RCC 7860 (cell line): ENCODE data around the gene ZC3HAV1.
"Not testable (repeated sequence)": the region's sequence is repeated elsewhere in the genome, so short reads cannot be mapped to it uniquely, and the experiment has no call there.

Source experiments
- DNase-seq: peaks from one replicate; pipeline ENCODE4 v3.0.0-alpha.2; 2015; ENCODE audit warnings: low spot score
- FAIRE-seq: peaks from 2 replicates; lab custom pipeline; 2012; peaks lifted over from hg19 to GRCh38; lab: Jason Lieb, UNC

Gene ZC3HAV1

DNA sequence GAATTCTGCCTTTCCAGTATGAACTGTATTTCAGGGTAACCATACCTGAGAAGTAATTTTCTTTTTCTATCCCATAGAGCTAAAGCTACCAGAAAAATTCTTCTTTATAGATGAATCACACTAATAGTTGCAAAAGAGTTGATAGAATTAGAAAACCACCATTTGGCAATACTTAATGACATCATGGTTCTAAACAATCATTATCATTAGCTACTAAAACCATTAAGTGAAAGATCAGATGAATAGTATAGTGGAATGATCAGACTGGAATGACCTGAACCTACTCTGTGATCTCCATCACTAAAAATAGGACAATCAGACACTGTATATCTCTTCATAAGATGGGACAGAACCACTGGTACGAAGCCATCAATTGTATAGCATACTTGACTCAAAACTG lies 53.8 kb downstream of the ZC3HAV1 start:
- FAIRE-seq = no peak

DNA sequence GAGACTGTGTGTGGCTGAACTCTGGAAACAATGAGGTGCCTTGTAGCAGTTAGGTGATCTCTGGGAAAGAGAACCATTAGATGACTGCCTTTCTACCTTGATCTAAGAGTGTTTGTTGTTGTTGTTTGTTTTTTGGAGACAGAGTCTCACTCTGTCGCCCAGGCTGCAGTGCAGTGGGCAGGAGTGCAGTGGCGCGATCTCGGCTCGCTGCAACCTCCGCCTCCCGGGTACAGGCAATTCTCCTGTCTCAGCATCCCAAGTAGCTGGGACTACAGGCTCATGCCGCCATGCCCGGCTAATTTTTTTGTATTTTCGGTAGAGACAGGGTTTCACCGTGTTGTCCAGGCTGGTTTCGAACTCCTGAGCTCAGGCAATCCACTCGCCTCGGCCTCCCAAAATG lies 54.9 kb downstream of the ZC3HAV1 start:
- FAIRE-seq, DNase-seq: not testable (repeated sequence)

More for the DNA sequence above, 53.8 kb downstream of the ZC3HAV1 start:
- DNase-seq = no peak

DNA sequence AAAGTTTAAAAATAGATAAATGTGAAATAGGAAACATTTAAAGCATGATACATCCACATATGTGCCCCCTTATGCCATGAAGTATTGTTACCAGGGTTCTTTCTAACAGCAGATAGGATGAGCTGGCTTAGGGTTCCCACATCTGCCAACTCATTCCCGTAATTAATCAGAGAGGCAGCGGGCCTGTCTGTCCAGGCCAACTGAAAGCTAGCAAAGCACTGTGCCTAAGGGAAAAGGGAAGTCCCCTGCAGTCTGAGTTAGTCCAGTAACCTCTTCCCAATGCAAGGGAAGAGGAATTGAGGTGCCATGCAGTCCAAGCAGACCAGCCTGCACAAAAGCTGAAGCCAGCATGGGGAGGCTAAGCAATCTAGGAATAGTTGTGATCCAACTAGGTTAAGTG lies 55.4 kb downstream of the ZC3HAV1 start:
- no peak for FAIRE-seq
- no peak for DNase-seq

DNA sequence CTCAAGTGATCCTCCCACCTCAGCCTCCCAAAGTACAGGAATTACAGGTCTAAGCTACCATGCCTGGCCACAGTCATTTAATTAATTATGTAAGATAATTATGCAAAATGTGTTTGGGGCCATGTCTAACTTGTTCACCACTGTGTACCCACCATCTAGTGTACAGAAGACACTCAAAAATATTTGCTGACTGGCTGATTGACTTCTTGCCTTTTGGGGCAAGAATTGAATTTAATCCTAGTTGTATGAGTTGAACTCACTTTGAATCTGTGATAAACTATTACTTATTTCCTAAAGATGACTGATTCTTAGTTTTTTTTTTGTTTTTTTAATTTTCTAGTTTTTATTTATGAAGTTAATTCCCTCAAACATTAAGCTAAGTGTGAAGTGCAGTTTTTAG lies 57.9 kb downstream of the ZC3HAV1 start:
- DNase-seq = no peak
- no peak for FAIRE-seq

DNA sequence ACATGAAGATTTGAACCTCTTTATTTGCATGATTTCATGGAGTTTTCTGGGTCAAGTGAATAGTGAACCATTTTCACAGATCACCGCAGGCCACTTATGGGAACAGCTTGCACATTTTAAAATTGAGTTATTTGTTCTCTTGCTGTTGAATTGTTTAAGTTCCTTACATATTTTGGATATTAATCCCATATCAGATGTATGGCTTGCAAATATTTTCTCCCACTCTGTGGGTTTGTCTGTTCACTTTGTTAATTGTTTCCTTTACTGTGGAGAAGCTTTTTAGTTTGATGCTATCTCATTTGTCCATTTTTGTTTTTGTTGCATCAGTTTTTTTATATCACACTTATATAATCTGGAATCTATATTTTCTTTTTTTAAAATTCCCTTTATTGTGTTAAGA lies 59.6 kb downstream of the ZC3HAV1 start:
- DNase-seq (no peak), FAIRE-seq (no peak)

DNA sequence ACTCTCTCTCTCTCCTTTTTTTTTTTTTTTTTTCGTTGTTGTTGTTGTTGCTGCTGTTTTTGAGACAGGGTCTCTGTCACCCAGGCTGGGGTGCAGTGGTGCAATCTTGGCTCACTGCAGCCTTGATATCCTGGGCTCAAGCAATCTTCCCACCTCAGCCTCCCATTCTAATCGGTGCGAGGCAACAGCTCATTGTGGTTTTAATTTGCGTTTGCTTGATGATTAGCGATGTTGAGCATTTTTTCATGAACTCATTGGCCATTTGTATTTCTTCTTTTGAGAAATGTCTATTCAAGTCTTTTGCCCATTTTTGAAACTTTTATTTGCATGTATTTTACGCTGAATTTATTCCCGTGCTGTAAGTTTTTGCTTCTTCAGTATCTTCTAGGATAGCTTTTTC lies 60.4 kb downstream of the ZC3HAV1 start:
- DNase-seq (no peak), FAIRE-seq (no peak)

DNA sequence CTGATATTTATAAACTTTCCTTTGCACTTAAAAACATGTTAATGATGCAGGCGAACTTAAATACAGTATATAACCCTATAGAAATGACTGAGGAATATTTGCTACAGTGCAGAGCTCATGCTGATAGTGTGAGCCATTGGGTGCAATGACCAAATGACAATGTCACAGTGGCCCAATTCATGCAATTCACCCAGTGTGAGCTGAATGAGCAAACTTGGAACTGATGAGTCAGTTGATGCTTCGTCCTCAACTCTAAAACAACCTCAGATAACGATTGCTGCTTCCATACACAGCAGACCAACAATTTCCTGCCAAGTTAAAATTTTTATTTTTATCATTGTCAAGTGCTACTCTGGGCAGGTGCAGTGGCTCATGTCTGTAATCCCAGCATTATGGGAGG lies 61.5 kb downstream of the ZC3HAV1 start:
- DNase-seq (no peak), FAIRE-seq (no peak)

DNA sequence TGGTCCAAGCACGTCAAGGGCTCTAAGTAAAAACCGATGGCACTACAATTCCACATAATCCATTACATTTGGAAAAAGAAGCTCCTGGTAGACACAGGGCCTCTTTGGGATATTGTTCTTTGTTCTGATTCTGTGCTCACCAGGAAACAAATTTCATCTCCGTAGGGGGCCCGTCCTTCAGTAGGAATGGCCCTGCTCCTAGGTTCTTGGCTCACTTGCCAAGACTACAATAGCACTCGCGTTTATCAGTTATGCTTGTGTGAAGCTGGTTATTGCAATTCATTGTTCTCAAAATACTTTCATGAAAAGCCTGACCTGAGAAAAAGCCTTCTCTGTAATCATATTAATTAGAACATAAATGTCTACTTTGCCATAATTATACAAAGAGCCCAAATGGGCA lies 63.4 kb downstream of the ZC3HAV1 start:
- no peak for FAIRE-seq
- no peak for DNase-seq

DNA sequence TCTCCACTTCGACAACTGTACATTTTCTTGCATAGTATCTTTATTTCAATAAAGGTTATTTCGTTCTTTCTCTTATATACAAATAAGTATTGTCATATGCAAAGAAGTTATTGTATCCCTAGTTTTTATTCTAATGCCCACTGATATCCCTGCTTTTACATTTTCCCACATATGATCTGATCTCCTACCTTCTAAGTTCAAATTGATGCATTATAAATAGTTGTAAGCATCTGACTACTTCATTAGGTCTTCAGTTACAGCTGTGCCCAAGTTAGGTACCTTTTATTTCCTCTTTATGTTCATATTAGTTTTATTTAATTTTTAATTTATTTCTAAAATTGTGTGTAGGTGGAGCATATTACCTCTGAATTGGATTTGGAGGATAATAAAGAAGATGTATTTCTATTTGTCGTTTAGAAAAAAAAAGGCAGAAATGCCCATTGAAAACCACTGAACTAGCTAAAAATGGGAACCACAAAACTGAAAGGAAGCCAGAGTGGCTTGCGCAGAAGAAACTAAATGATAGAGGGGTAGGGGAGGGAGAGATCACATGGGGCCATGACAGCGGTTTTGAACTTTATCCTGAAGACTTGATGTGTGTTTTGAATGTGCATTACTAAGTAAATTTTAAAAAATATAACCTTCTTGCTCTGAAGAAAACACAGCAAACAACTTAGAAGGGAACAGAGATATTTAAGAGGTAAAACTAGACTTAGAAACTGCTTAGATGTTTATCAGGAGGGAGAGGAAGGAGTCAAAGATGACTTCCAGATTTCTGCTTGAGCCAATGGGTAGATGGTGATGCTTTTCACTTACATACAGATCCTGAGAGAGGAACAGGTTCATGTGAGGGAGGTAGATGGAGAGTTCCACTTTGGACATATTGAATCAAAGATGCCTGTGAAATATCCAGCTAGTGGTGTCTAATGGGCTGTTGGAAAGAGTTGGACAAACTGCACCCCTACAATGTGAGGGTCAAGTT lies 64.4 kb downstream of the ZC3HAV1 start:
- FAIRE-seq = no peak

DNA sequence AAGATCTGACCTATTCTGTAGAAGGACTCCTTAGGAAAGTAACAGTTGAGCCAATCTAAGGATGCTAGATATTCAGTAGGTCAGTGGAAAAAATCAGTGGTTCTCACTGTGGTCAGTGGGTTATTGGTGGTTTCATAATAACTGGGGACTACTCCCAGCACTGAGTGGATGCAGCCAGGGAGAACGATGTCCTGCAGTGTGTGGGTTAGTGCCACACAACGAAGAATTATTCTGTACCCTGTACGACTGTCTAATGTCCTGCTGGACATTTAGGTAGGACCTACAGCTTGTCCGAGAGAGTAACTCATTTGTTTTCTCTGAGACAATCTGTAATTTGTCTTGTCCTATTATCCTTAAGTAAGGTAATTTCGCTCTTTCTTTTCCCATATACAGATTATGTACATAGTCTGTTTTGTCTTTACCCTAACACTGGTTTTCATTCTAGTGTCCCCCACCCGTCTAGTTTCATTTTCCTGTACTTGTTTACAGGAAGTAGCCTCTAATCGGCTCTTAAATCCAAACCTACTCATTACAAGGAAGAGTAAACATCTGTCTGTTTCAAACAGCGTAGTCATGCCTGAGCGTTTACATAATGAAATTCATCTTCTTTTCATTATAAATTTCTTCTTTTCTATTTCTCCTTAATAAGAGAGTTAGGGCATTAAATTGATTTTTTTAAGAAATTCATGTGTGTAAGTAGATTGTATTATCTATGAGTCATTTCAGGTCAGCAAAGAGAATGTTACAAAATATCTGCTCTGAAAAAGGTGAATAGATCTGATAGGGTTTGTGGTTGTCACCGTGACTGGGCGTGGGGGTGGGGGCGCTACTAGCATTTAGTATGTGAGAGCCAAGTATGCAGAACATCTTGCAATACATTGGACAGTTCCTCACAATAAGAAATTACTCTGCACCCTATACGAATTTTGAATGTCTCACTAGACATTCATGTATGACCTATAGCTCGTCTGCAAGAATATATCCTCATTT lies 65.4 kb downstream of the ZC3HAV1 start:
- FAIRE-seq = no peak

More for the DNA sequence above, 64.4 kb downstream of the ZC3HAV1 start:
- no peak for DNase-seq

DNA sequence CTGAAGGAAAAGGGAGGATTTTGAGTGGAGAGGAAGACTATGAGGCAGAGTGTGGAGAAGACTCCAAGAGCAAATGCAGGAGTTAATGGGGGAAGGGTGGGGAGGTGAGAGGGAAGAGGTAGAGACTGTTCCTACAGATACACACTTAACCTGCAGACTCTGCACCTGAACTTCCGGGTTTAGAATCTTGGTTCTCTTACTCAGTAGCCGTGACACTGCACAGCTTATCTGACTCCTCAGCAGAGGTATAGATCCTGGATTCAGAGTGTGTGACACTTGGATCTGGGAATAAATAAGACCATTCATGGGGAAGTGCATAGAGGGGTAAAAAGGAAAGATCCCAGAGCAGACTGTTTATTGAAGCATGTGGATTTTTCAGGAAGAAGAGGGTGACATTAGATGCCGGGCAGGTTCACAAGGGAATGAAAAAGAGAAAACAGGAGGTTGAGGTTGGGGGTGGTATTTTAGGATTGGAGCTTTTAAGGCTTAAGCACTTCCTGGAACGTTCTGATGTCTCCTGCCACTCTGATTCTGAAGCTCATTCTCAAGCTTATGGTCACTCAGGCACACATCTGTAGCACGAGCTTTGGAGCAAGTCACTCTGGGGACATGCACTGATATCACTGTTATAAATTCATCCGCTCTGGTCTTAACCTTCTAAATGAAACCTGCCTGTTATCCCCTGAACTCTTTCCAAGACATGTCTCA lies 68.0 kb downstream of the ZC3HAV1 start:
- no peak for FAIRE-seq
- no peak for DNase-seq

More for the DNA sequence above, 65.4 kb downstream of the ZC3HAV1 start:
- DNase-seq = no peak

DNA sequence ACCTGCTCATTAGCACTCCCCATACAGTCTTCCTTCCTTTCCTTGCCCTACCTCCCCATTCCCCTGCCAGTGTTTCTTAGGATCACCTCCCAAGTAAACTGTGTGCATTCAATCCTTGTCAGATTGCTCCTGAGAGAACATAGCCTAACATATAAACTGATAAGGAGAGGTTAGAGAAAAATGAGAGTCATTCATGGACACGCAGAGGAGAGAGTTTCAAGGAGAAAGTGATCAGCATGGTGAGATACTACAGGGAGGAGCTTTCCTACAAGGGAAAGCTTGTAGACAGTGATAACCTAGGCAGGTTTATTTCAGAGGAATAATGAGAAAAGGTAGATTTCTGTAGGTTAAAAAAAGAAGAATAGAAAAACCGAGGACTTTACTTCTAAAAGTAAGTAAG lies 70.8 kb downstream of the ZC3HAV1 start:
- FAIRE-seq = no peak
- no peak for DNase-seq

DNA sequence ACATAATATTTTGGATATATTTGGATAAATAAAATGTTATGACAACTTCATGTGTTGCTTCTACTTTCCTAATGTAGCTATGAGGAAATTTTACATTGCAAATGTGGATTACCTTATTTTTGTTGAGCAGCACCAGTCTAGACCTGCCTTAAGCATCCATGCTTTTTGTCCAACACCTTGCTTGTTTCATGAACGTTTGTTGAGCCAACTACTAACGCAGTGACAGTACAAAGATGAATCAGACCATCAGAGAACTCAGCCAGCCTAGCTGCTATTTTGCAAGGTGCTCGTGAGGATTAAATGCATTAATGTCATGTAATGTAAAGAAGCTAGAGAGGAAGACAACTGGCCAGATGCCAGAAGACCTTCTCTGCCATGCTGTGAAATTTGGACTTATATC lies 72.6 kb downstream of the ZC3HAV1 start:
- FAIRE-seq = no peak

DNA sequence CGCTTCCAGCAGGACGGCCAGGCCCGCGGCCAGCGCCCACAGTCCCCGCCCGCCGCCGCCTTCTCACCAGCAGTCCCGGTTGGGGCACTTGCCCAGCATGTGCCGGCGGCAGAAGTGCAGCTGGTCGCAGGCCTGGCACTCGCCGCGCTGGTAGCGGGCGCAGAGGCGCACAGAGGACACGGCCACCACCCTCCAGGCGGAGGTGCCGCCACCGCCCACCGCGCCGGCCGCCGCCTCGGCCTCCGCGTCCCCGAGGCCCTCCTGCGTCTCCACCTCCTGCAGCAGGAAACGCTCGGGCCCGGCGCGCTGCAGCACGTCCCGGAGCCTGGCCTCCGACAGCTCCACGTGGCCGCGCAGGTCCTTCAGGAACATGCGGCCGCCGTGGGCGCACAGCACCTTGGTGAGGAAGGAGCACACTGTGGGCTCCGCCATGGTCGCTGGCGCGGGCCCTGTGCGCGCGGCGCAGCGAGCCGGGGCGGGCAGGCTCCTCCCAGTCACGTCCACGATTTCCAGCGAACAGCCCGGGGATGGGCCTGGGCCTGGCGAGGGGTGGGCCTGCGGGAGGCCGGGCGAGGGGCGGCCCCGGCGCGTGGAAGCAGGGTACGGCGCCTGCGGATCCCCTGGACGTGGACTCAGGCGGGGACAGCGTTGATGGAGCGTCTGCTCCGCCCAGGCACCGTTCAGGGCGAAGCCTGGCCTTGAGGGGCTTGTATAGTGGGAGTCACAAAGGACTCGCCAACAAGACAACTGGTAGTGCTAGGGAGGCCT lies 73.8 kb downstream of the ZC3HAV1 start, which contains the start of gene ZC3HAV1L:
TSS of gene ZC3HAV1L (minus strand) at position 457 of the 768 bp plus-strand sequence. CDS start at position 432, 25 bp downstream.
- DNase-seq (no peak), FAIRE-seq (no peak)

More for the DNA sequence above, 72.6 kb downstream of the ZC3HAV1 start:
- DNase-seq = no peak

DNA sequence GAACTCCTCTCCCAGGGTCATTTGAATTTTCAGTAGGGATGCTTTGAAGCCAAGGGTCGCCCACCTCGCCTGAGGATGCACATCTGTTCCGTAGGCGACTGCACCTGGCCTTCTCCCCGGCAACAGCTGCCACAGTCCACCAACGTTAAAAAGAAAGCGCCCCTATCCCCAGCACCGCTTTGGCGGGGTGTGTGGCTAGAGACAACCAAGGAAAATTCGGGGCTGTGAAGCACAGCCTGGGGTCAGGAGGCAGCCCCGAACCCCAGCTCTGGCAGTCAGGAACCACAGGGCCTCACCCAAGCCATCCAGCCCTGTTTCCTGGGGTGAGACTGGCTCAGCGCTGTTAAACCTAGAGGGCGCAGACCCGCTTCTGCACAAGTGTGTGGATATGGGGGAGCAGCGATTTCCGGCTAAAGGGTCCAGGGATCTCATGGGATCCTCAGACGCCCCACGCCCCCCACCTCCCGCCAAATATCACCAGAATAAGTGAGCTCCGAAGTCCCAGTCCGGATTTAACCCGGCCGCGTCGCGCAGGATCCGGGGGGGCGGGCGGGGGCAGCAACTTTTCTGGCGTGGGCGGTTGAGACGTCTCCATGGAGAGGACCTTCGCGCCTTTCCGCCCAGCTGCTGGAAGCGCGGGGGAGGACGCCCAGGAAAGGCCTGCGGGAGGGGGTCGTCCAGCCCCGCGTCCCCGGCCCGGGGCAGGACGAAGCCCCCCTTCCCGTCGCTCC lies 74.5 kb downstream of the ZC3HAV1 start:
- no peak for FAIRE-seq
- no peak for DNase-seq

DNA sequence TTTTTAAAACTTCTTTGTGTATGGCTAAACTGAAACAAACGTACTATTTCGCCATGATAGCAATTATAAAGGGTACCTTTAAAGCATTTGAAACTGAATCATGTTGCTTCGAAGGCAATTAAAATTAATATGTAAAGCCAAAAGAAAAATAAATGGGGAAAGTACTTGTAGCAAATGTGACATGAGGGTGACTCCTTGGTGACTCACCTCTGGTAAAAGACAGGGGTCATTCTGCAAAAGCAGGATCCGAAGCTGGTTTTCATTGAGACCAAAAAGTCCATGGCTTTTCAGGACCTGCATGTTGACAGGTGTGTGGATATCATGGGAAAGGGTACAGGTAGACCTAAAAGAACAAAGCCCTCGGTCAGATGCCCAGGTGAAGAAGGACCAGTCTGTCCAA lies 75.2 kb downstream of the ZC3HAV1 start:
- DNase-seq = no peak
- no peak for FAIRE-seq

DNA sequence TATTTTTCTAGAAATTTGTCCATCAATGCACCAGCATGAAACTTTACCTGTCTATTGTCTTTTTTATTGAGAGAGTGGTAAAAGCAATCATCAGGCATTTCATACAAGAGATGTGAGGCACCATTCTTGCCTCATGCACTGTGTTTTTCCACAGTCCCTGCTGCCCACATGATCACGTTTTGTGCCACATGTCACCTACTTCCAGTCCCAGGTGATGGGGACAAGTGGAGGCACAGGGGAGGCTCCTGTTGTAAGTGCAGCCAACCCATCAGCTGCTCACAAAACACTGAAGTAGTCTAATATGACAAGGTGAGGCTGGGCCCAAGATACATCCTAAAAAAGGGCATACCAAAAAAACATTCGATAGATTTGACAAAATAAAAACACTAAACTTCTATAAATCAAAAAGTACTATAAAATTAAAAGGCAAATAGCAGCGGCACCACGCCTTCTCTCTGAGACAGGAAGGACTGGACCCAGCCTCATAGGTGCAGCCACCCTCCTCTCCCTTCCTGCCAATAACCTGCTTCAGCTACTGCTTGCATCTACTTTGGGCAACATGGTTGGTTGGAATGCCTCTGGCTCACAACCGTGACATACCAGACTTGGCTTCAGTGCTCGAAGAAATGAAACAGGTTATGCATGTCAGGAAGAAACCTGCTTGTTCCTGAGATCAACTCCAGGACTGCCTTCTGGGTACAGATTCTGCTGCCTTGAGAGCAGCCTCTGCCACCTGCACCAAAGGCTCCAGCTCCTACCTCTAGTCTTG lies 76.0 kb downstream of the ZC3HAV1 start:
- DNase-seq (no peak), FAIRE-seq (no peak)

DNA sequence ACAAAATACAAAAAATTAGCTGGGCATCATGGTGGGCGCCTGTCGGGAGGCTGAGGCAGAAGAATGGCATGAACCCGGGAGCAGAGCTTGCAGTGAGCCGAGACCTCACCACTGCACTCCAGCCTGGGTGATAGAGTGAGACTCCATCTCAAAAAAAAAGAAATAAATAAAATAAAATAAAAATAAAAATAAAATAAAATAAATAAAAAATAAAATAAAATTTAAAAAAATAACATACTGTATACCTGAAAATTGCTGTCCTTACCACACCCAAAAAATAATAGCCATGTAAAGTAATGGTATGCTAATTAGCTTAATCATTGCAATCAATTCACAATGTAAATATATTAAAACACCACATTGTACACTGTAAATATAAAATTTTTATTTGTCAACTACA lies 77.0 kb downstream of the ZC3HAV1 start:
- DNase-seq (no peak), FAIRE-seq (no peak)
